A549 (cell line): ENCODE results near the gene POPDC3.

ENCODE experiments used
- BHLHE40 ChIP-seq: IDR thresholded peaks from 2 replicates; pipeline ENCODE4 v1.6.1; 2012; ENCODE audit warnings: low read depth, low read length, inconsistent platforms
- EP300 ChIP-seq, 2 experiments: fragments of >200 bp; sonication (Bioruptor Twin); formaldehyde crosslinking; IDR thresholded peaks; 2 replicates in 1 of 2; 3 replicates in 1 of 2; pipeline ENCODE4 v1.6.1; 2016 to 2017
- PHF8 ChIP-seq: fragments of 200-600 bp; sonication (generic); IDR thresholded peaks from 2 replicates; pipeline ENCODE4 v1.6.1; 2016; ENCODE audit warnings: low read depth, mild to moderate bottlenecking, antibody characterized with exemption, moderate library complexity, borderline replicate concordance
- TP53 ChIP-seq: fragments of 250-450 bp; sonication (Bioruptor Pico); IDR thresholded peaks from 2 replicates; pipeline ENCODE4 v1.5.0; 2021; ENCODE audit warnings: mild to moderate bottlenecking, moderate library complexity
- TF ChIP-seq, protein P1 (sequence below): IDR thresholded peaks from 2 replicates; pipeline ENCODE4 v1.6.1; 2012
- TF ChIP-seq, protein P2 (sequence below): fragments of >200 bp; sonication (Bioruptor Twin); formaldehyde crosslinking; IDR thresholded peaks from 3 replicates; pipeline ENCODE4 v1.5.1; 2016
- TF ChIP-seq, protein P3 (sequence below): IDR thresholded peaks from 2 replicates; pipeline ENCODE4 v1.6.1; 2012
- TF ChIP-seq, protein P4 (sequence below): fragments of 250-450 bp; sonication (Bioruptor Pico); IDR thresholded peaks from 2 replicates; pipeline ENCODE4 v1.5.0; 2021; ENCODE audit warnings: mild to moderate bottlenecking, moderate library complexity, borderline replicate concordance

DNA sequence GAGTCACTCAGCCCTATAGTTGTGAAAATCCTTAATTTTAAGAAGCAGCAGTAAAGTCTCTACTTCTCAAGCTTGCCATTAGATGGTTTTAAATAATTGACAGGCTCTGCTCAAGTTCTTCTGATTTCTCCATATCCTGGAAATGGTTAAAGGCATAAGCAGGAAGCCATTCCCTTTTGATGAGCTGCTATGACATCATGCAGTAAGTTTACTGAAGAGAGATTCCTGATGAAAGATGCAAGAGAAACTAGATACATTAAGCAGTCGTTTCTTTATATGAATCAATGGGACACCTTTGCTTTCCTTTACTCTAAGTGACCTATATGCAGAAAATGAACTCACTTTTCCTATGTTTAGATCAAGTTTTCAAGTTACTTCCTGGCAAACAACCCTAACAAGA lies 9.8 kb downstream of the POPDC3 start:
- TF ChIP-seq, protein P1, sequence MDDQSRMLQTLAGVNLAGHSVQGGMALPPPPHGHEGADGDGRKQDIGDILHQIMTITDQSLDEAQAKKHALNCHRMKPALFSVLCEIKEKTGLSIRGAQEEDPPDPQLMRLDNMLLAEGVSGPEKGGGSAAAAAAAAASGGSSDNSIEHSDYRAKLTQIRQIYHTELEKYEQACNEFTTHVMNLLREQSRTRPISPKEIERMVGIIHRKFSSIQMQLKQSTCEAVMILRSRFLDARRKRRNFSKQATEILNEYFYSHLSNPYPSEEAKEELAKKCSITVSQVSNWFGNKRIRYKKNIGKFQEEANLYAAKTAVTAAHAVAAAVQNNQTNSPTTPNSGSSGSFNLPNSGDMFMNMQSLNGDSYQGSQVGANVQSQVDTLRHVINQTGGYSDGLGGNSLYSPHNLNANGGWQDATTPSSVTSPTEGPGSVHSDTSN, result no peak
- TF ChIP-seq TP53, result no peak
- TF ChIP-seq, protein P2, sequence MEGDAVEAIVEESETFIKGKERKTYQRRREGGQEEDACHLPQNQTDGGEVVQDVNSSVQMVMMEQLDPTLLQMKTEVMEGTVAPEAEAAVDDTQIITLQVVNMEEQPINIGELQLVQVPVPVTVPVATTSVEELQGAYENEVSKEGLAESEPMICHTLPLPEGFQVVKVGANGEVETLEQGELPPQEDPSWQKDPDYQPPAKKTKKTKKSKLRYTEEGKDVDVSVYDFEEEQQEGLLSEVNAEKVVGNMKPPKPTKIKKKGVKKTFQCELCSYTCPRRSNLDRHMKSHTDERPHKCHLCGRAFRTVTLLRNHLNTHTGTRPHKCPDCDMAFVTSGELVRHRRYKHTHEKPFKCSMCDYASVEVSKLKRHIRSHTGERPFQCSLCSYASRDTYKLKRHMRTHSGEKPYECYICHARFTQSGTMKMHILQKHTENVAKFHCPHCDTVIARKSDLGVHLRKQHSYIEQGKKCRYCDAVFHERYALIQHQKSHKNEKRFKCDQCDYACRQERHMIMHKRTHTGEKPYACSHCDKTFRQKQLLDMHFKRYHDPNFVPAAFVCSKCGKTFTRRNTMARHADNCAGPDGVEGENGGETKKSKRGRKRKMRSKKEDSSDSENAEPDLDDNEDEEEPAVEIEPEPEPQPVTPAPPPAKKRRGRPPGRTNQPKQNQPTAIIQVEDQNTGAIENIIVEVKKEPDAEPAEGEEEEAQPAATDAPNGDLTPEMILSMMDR, result no peak
- TF ChIP-seq BHLHE40, result no peak
- TF ChIP-seq, protein P3, sequence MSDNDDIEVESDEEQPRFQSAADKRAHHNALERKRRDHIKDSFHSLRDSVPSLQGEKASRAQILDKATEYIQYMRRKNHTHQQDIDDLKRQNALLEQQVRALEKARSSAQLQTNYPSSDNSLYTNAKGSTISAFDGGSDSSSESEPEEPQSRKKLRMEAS, result no peak
- TF ChIP-seq, protein P4, sequence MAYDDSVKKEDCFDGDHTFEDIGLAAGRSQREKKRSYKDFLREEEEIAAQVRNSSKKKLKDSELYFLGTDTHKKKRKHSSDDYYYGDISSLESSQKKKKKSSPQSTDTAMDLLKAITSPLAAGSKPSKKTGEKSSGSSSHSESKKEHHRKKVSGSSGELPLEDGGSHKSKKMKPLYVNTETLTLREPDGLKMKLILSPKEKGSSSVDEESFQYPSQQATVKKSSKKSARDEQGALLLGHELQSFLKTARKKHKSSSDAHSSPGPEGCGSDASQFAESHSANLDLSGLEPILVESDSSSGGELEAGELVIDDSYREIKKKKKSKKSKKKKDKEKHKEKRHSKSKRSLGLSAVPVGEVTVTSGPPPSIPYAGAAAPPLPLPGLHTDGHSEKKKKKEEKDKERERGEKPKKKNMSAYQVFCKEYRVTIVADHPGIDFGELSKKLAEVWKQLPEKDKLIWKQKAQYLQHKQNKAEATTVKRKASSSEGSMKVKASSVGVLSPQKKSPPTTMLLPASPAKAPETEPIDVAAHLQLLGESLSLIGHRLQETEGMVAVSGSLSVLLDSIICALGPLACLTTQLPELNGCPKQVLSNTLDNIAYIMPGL, result no peak
- TF ChIP-seq EP300 (IDR thresholded peaks at IDR 0.05), result no peak
- no peak for TF ChIP-seq PHF8
